C1 segment of cervical spinal cord (tissue), 14 donors: ENCODE measurements around the gene SMIM14.
A peak's percentile ranks its signal among the peaks of the same experiment; 100 is the strongest.
"Not testable (repeated sequence)": the region's sequence is repeated elsewhere in the genome, so short reads cannot be mapped to it uniquely, and the experiment has no call there.

ENCODE experiments used
- DNase-seq, 14 donors: peaks; one replicate each; lab custom pipeline; 2025; lab: John Stamatoyannopoulos, UW

Gene SMIM14

DNA sequence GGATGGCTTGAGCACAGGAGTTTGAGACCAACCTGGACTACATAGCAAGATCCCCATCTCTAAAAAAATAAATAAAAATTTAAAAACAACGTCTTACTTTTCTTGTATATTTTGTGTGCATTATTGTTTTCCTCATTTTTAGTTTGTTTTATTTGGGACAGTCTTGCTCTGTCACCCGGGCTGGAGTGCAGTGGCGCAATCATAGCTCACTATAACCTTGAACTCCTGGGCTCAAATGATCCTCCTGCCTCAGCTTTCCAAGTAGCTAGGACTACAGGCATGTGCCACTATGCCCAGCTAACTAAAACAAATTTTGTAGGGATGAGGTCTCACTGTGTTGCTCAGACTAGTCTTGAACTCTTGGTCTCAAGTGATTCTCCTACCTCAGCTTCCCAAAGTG, 9.5 kb upstream of the SMIM14 start:
- DNase-seq: no peak

DNA sequence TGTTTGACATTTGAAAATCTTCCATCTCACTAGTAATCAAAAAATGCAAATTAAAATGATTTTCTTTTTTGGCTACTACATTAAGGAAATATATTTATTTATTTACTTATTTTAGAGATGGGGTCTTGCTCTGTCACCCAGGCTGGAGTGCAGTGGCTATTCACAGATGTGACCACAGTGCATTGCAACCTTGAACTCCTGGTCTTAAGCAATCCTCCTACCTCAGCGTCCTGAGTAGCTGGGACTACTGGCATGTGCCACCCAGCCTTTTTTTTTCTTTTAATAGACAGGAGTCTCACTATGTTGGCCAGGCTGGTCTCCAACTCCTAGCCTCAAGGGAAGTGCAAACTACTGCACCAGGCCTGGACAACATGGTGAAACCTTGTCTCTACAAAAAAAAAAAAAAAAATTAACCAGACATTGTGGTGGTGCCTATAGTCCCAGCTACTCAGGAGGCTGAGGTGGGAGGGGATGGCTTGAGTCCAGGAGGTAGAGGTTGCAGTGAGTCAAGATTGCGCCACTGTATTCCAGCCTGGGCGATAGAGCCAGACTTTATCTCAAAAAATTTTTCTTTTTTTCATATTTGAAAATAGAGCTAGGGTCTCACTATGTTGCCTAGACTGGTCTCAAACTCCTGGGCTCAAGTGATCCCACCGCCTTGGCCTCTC, 4.4 kb upstream of the SMIM14 start:
- no peak for DNase-seq

DNA sequence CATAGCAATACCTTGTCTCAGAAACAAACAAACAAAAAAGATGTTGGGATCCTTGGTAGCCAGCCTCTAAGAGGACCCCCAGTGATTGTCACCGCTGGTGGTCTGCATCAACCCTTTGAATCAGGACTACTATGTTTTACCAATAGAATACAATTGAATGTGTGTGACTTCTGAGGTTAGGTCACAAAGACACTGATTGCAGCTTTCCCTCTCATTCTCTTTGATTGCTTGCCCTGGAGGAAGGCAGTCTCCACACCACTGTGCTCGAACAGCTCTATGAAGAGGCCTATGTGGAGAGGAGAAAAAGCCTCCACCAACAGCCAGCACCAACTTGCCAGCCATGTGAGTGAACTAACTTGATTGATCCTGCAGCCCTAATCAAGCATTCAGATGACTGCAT, 2.8 kb upstream of the SMIM14 start:
- no peak for DNase-seq

DNA sequence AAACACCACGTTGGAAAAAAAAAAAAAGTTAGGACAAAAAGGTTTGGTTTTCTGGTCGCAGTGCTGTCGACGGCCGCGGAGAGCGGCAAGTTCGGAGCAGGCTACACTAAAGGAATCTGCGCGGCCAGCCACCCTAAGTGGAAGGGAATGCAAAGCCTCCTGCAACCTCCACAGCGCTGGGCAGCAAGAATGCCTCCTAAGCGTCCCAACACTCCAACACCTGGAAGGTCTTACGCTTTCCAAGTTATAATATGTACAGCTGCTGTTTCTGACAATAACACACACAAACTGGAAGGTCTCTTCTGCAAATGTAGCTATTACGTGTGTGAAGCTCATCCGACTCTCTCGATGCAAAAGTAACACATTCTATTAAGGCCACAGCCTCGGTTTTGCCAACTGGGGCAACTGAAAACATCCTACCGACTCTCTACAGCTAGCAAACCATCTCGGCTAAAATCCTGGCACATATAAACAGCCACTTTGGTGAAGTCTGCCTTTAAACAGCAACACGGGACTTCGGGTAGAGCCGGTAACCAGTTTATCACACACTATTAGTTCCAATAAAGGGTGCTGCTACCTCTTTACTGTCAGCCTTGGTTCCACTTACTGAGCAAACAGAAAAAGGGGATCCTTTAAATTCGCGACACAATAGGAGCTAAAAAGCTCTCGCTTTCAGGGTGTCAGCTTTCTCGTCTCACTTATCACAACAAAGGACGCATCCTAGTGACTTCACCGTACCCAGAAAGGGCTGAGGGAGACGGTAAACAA, 895 bp downstream of the SMIM14 start:
- DNase-seq: peak in 12 of 14 donors; percentile 20 to 70 (median 64)

DNA sequence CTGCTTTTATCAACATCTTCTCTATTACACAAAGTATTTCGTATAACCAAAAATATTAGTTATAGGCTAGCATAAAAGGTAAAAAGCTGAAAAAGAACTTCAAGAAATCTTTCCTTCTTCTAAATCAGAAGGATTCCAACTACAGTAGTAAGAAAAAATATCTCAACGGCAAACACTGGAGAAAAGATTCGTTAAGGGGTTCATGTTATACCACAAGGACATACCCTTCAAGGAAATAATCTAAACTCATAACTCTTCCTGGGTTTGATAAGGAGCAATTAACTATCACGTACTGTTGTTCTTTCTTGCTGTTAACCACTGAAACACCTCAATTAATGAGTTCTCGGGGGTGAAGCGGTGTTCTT, 1.5 kb downstream of the SMIM14 start:
- DNase-seq: no peak

DNA sequence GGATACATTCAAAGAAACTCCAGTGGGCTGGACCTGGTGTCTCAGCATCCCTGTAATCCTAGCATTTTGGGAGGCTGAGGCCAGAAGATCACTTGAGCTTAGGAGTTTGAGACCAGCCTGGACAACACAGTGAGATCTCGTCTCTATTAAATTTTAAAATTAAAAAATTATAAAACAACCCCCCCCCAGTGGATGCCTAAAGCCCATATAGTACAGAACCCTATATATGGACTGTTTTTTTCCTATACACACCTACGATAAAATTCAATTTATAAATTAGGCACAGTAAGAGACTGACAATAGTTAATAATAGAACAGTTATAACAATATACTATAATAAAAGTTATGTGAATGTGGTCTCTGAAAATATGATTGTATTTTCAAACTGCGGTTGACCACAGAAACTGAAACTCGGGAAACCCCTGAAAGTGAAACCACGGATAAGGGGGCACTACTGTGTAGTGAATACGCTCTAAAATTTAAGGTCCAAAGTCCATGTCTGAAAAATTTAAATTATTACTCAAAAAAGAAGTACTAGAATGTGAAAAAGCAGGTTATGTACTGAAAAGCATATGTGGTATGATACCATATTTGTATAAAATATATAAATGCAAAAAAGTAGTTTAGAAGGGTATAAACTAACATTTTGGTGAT, 2.0 kb downstream of the SMIM14 start:
- DNase-seq: no peak

DNA sequence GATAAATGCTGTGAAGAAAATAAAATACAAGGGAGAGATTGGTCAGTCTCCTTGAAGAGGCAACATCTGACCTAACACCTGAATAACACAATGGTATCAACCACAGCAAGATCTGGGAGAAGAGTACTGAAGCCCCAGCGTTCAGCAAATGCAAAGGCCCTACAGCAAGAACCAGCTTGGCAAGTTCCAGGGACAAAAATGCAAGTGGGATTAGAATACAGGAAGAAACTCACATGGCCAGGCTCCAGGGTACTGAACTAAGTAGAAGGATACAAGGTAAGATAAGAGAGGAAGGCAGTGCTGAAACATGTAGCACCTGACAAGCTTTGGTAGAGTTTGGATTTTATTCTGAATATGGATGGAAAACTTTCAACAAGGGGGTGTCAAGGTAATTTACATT, 3.6 kb downstream of the SMIM14 start:
- no peak for DNase-seq

DNA sequence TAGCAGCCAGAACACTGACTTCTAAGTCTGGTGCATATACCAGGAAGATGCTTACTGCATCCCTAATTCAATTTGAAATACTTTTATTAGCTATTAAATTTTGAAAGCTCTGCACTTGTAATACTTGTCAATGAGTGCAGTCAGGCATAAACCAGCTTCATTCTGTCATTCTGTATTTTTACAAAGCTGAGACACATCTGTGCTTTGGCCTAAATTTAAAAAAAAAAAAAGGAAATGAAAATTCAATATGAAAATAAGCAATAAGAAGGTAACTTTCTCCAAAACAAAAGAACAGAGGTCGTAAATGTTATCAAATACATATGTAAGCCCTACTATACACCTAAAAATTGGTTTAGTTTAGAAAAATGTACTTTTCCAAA, 7.0 kb downstream of the SMIM14 start:
- no peak for DNase-seq

DNA sequence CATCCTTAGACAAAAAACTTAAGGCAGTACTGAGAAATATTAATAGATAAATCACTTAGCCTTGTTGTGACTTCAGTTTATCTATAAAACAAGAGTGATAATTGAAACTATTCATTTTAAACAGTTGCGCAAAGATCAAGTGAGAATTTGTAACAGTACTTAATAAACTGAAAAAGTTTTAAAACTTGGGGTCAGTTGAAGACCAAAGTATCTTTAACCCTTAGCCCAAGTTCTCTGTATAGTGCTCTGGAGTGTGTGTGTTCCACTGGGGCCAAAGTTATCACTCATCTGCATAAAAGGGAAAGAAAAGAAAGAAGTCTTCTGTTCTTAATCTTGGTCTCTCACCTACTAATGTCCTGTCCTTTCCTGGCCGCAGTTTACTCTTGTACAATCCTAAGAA, 11.3 kb downstream of the SMIM14 start:
- no peak for DNase-seq

DNA sequence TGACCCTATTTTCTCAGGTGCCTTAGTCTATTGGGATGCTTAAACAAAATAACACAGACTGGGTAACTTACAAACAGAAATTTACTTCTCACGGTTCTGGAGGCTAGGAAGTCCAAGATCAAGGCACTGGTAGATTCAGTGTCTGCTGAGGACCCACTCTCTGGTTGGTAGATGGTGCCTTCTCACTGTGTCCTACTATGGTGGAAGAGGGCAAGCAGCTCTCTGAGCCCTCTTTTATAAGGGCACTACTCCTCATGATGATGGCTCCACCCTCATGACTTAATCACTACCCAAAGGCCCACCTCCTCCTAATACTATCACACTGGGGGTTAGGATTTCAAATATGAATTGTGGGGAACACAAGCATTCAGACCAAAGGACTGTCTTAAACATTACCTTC, 11.8 kb downstream of the SMIM14 start:
- DNase-seq: no peak

DNA sequence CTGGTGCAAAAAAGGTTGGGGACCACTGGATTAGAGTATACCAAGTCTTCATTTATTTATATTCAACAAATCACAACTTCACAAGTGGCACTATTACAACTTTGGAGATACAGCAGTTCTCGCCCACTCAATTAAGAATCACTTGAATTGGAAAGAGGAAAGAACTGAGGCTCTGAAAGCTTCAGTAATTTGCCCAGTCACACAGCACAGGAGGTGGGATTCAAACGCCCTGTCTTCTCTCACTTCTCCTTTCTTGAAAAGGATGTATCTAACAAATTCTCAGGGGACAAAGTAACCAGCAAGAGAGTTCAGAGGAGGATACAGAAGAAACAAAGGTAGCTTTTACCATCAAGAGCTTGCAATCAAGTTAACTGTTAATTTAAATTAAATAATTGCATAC, 12.4 kb downstream of the SMIM14 start:
- no peak for DNase-seq

DNA sequence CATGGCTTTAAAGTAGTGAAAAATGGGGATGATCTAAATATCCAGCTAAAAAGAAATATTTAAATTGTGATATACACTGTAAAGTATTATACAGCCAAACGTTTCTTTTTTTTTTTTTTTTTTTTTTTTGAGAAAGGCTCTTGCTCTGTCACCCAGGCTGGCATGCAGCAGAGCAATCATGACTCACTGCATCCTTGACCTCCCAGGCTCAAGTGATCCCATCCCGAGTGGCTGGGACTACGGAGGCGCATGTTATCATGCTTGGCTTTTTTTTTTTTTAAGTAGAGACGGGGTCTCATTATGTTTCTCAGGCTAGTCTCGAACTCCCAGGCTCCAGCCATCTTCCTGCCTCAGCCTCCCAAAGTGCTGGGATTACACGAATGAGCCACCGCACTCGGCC, 17.1 kb downstream of the SMIM14 start:
- peak in 1 of 14 donors; percentile 15 for DNase-seq

DNA sequence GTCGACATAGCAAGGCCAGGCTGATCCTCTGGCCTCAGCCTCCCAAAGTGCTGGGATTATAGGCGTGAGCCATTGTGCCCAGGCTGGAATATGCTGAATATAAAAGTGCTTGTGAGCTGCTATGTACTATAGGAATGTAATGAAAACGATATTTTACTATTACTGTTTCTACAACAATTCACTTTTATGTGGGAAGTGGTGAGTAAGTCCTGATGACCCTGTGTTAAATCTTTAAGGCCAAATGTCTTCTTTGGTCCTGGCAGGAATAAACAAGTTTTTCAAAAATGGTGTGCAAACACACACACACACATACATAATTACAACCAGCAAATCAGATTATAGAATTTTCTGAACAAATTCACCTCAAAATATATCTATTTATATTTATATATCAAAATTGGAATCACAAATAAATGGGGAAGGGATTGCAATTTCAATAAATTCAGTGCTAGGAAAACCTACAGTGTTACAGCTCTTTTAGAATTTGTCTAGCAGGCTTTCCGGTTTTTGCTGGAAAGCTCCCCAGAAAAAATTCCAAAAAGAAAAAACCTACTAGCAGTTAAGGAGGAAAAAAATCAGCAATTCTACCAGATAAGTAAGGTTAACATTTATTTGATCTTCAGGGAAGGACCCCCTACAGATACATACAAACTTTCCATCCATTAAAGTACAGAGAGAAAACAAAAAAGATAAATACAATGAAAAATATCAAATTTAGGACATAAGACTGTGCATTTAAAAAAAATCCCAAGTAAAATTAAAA, 17.9 kb downstream of the SMIM14 start:
- DNase-seq: no peak

DNA sequence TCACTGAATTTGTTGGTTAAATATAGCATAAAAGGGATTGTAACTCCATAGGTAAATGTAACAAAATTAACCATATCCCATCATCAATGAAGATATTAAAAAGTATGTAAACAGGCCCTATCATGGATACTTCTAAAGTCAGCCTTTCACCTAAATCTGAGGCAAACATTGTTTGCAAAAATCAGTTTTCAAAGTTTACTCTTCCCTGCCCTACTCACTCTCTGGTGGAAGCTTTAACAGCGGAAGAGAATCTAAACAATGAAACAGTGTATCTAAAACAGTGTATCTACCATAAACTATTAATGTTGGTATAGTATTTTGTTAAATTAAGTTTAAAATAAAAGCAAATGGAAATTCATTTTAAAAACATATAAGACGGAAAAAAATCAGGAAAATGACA, 21.1 kb downstream of the SMIM14 start:
- no peak for DNase-seq

DNA sequence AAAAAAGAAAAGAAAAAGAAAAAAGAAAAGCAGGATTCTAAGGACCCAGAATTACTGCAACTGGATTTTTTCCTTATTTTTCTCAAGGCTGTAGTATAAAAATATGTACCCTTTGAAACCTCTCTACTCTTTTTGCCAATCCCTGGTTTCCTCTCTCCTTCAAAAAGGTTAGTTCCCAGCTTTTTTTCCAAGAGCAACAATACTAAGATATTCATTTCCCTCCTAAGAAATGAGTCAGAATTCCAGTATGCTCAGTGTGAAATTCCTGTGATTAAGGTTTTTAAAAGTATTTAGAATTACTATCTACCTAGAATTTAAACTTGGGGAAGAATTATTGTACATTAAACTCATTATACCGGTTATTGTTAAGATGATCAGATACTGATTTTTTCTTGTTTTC, 22.0 kb downstream of the SMIM14 start:
- DNase-seq: no peak

DNA sequence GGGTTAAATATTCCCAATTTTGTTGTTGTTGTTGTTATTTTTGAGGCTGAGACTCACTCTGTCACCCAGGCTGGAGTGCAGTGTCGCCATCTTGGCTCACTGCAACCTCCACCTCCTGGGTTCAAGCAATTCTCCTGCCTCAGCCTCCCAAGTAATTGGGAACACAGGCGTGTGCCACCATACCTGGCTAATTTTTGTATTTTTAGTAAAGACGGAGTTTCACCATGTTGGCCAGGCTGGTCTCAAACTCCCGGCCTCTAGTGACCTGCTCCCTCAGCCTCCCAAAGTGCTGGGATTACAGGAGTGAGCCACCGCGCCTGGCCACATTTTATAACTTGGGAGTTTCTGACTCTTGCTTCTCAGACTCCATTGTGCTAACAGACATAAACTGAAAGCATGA, 22.6 kb downstream of the SMIM14 start:
- DNase-seq: not testable (repeated sequence)

DNA sequence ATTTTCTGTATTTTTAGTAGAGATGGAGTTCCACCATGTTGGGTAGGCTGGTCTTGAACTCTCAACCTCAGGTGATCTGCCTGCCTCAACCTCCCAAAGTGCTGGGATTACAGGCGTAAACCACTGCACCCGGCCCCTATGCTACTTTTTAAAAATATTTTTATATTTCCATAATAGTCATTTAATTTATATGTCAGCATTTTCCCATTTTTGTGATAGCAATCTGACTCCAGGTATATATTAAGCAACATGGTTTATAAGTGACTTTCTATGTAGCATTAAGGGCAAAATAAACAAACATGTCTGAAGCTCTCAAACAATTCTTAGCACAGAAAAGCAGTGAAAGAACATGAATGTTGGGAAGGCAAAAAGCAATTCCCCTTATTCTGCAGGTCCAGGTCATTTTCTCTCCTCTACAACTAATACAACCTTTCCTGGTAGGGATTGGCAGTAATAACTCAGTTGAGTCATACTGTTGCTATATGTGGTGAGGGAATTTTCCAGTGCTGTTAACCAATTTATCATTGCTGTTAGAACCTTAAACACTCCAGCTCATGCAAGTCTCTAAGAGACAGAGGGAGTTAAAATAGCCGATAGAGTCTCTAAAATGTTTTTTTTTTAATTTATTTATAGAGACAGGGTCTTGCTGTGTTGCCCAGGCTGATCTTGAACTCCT, 24.0 kb downstream of the SMIM14 start:
- DNase-seq: no peak

DNA sequence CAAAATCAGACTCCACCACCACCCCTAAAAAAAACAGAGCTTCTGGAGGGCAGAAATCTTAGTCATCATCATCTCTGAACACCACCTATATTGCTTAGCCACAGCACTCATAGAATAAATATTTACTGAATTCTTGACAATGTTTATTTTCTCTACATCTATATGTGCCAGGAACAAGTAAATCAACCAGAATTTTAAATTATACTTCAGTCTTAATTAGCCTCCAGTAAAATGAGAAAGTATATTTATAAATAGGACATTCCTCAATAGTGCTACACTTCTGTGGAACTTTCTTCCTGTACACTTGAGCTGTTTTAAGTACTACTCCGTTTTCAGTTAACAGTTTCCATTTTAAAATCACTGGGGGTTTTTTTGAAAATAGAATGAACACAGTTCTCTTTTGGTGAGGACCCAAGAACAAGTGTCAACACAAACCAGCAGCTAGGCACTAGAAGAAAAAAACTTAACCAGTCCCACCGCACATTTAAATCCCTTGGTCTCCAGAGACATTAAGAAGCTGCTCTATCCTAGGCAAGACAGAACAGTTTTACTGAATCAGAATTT, 25.5 kb downstream of the SMIM14 start:
- no peak for DNase-seq

DNA sequence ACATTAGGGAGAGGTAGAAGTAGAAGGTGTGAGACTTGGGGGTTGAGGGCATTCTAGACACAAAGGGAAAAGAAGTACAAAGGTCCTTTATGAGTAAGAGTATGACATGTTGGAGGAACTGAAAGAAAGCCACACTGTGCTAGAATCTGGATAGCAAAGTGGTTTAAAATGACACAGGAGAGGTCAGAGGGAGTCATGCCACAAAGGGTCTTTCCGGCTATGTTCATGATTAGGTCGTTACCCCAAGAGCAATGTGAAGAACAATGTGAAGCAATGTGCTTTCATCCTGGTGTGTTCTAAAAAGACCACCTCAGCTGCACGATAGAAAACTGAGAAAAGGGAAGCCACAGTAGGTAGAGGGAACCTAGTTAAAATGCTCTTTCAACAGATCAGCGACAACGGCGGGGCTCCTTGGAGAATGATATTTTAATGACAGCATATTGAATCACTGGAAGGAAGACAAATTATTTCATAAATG, 29.2 kb downstream of the SMIM14 start:
- DNase-seq: no peak

DNA sequence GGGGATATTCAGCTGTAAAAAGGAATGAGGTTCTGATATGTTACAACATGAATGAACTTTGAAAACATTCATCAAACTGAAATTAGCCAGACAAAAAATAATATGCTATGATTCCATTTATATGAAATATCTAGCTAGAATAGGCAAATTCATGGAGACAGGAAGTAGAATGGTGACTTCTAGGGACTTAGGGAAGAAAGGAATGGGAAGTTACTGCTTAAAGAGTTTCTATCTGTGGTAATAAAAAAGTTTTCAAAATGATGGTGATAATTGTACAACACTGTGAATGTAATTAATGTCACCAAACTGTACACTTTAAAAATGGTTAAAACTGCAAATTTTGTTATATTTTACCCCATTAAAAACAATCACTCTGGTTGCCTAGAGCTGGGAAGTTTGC, 30.2 kb downstream of the SMIM14 start:
- DNase-seq: no peak

DNA sequence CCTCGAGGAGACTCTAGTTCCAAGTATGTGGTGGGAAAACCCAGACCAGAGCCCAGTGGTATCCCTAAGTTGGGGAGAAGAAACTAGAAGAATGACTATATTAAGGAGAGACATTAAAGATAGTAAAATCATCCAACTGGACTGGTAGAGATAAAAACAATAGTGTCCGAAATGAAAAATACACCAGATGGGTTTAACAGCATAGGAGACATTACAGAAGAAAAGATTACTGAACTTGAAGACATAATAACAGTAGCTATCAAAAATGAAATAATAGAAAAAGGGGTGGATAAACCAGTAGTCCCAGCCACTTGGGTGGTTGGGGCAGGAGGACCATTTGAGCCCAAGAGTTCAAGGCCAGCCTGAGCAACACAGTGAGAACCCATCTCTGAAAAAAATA, 31.9 kb downstream of the SMIM14 start:
- no peak for DNase-seq
